H1 (cell line): Measurements from ENCODE around the gene ATP6V1F. TPM values are rescaled to one million over a fixed set of nuclear protein-coding genes. Genes with fewer than 3 reads are reported as not detected.

ENCODE experiments used
- ATF3 ChIP-seq: IDR thresholded peaks from 2 replicates; pipeline ENCODE4 v1.6.1; 2011; ENCODE audit warnings: low read depth, mild to moderate bottlenecking, low read length; ENCODE audit not compliant: insufficient read depth
- CREB1 ChIP-seq: IDR thresholded peaks from 2 replicates; pipeline ENCODE4 v1.6.1; 2012; ENCODE audit warnings: inconsistent platforms
- FOSL1 ChIP-seq: IDR thresholded peaks from 2 replicates; pipeline ENCODE4 v1.6.1; 2011; ENCODE audit warnings: mild to moderate bottlenecking, low read depth, low read length, moderate library complexity; ENCODE audit not compliant: insufficient read depth
- NANOG ChIP-seq: IDR thresholded peaks from 2 replicates; pipeline ENCODE4 v1.6.1; 2011; ENCODE audit warnings: low read length, low read depth, mild to moderate bottlenecking, inconsistent platforms; ENCODE audit not compliant: insufficient read depth, poor library complexity, severe bottlenecking
- RNF2 ChIP-seq: fragments of 200-900, 300-1000 bp; sonication (generic); IDR thresholded peaks from 2 replicates; pipeline ENCODE4 v1.7.1; 2016; ENCODE audit warnings: borderline replicate concordance, low read depth, mild to moderate bottlenecking, antibody characterized with exemption, low read length; ENCODE audit not compliant: poor library complexity, severe bottlenecking; ENCODE audit errors: missing control alignments
- polyA plus RNA-seq, 7 experiments: library from polyadenylated mRNA; depleted of rRNA in 3 of 7; stranded (reverse) in 5 of 7; unstranded in 2 of 7; fragments of >200 nt in 5 of 7; fragments of 200-250 nt in 2 of 7; gene quantifications; 1 replicate in 5 of 7; 2 replicates in 1 of 7; 4 replicates in 1 of 7; pipeline versions ENCODE4 v1.2.1 to v1.2.3, GENCODE V29; 2011 to 2013; ENCODE audit warnings: missing spikeins in 2 of 7, mixed read lengths in 2 of 7
- total RNA-seq: library from RNA; stranded (reverse); fragmentation: NEBNext Ultra II Directional; extraction: Animal tissue kit (Norgen Biotek cat#: 25700); gene quantifications from 2 replicates; pipeline ENCODE4 v1.2.1, GENCODE V29; 2021
- TF ChIP-seq, protein P1 (sequence below): IDR thresholded peaks from 2 replicates; pipeline ENCODE4 v1.6.1; 2012; ENCODE audit warnings: low read length, inconsistent platforms

The ATP6V1F gene
- total and polyA plus RNA-seq, 2 of the 8 experiments (the other 6 are each of a cell fraction or from before 2014, with no cell fraction given), result 104 to 318 TPM

DNA sequence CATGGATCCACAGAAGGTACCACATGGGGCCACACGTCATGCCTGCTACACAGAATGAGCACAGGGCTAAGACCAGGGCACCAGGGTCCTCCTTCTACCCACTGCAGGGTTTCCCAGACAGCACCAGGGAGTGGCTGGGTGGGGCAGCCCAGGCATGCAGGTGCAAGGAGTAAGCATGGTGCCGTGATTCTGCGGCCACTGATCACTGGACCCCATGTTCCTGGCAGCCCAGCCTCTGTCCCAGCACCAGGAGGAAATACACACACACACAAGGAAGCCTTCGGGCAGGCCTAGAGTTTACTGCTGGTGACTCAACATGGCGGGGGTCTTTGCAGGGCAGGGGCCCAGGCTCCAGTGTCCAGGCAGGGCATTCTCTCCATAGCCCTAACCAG is 13.9 kb downstream of the ATP6V1F start (continued):
- no peak for TF ChIP-seq RNF2
- TF ChIP-seq ATF3, result no peak
- TF ChIP-seq FOSL1, result no peak
- no peak for TF ChIP-seq NANOG
- no peak for TF ChIP-seq CREB1
- TF ChIP-seq, protein P1, sequence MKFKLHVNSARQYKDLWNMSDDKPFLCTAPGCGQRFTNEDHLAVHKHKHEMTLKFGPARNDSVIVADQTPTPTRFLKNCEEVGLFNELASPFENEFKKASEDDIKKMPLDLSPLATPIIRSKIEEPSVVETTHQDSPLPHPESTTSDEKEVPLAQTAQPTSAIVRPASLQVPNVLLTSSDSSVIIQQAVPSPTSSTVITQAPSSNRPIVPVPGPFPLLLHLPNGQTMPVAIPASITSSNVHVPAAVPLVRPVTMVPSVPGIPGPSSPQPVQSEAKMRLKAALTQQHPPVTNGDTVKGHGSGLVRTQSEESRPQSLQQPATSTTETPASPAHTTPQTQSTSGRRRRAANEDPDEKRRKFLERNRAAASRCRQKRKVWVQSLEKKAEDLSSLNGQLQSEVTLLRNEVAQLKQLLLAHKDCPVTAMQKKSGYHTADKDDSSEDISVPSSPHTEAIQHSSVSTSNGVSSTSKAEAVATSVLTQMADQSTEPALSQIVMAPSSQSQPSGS, result no peak
